ENCODE measurements around the gene PTPRR.

- no peak for TF ChIP-seq CTCF (conservative IDR thresholded peaks at IDR 0.05 in 1 of 2, IDR thresholded peaks at IDR 0.05 in 1 of 2; ENCODE audit: low read depth in 1 of 2, low read length in 2 of 2)
- TF ChIP-seq EZH2 (IDR thresholded peaks at IDR 0.05; ENCODE audit: low read length, missing control alignments) = no peak
Observed at GRCh38 chr12:70598467-70599193, 321.9 kb downstream of the PTPRR start.

Measured in fibroblast of lung (primary cell).